Heart left ventricle (tissue), 13 donors: Measurements from ENCODE around the gene FSTL5.

ENCODE experiments used
- POLR2A ChIP-seq, 2 donors: fragments of 450-650 bp; IDR thresholded peaks; one replicate each; pipeline ENCODE4 v1.6.1; 2017; ENCODE audit warnings: antibody characterized with exemption in 2 of 2, mild to moderate bottlenecking in 2 of 2, moderate library complexity in 2 of 2
- TF ChIP-seq, protein P1 (sequence below), 12 donors: fragments of 200-600 bp; sonication (generic) in 4 of 12; IDR thresholded peaks; one replicate each; pipeline versions ENCODE4 v1.5.0 to v1.8.0; 2018 to 2022; ENCODE audit warnings: antibody characterized with exemption in 12 of 12, mild to moderate bottlenecking in 5 of 12
- donor health status: ischemic (EF 13 %, LVEDD 7.1; RV severe dilation, severe dysfunction).
- donor health status: DM: no; HTN: yes; CAD: no.
- donor health status: DM: no; HTN: no; CAD: no.
- donor health status: ischemic (EF 25% LVEDD 6.9; RV normal size, moderate dysfunction).
- donor health status: ischemic (EF 25% LVEDD 5.7; RV mildly dilated, moderate dysfunction).
- donor health status: ischemic (EF 35%, LVEDD 5.7; RV mildly dilated, moderate dysfunction).
- donor health status: nonischemic (EF 11% LVEDD 7.7; RV severe dilation, severe dysfunction).
- donor health status: DM: yes; HTN: yes; CAD: no.
- donor health status: PGD.
- donor health status: ischemic (EF 29% LVEDD 5.4; RV normal size, mild dysfunction).
- donor health status: nonischemic (EF 23%, LVEDD 6.1; RV moderate dilation, normal function).

GRCh38 chr4:161822174-161822573 lies 341.6 kb downstream of the FSTL5 start:
- TF ChIP-seq, protein P1, sequence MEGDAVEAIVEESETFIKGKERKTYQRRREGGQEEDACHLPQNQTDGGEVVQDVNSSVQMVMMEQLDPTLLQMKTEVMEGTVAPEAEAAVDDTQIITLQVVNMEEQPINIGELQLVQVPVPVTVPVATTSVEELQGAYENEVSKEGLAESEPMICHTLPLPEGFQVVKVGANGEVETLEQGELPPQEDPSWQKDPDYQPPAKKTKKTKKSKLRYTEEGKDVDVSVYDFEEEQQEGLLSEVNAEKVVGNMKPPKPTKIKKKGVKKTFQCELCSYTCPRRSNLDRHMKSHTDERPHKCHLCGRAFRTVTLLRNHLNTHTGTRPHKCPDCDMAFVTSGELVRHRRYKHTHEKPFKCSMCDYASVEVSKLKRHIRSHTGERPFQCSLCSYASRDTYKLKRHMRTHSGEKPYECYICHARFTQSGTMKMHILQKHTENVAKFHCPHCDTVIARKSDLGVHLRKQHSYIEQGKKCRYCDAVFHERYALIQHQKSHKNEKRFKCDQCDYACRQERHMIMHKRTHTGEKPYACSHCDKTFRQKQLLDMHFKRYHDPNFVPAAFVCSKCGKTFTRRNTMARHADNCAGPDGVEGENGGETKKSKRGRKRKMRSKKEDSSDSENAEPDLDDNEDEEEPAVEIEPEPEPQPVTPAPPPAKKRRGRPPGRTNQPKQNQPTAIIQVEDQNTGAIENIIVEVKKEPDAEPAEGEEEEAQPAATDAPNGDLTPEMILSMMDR (IDR thresholded peaks at IDR 0.05), result no peak
- no peak for TF ChIP-seq POLR2A (IDR thresholded peaks at IDR 0.05)
